Spleen (tissue), 11 donors: Measurements from ENCODE around the gene ARHGEF10L. TPM values are rescaled to one million over a fixed set of nuclear protein-coding genes. Genes with fewer than 3 reads are reported as not detected.

Experiments used
- DNase-seq: peaks from one replicate; pipeline ENCODE4 v3.0.0-alpha.2; 2020
- H3K27ac ChIP-seq, 8 donors: fragments of 200-600 bp; sonication (generic) in 7 of 8; 1 replicate in 4 of 8; 2 replicates in 4 of 8; pipeline versions ENCODE4 v1.5.0 to v1.8.0; 2016 to 2021; ENCODE audit warnings: inconsistent platforms in 4 of 8, mild to moderate bottlenecking in 4 of 8, moderate library complexity in 1 of 8
- H3K27me3 ChIP-seq, 7 donors: fragments of 200-600 bp; sonication (generic) in 6 of 7; replicated peaks in 1 of 7; 1 replicate in 4 of 7; 2 replicates in 3 of 7; pipeline versions ENCODE4 v1.5.0 to v1.8.0; 2016 to 2021; ENCODE audit warnings: inconsistent platforms in 3 of 7, mild to moderate bottlenecking in 1 of 7
- H3K36me3 ChIP-seq, 6 donors: fragments of 200-600 bp; sonication (generic) in 5 of 6; 1 replicate in 4 of 6; 2 replicates in 2 of 6; pipeline versions ENCODE4 v1.5.0 to v1.8.0; 2016 to 2021; ENCODE audit warnings: inconsistent platforms in 2 of 6
- H3K4me1 ChIP-seq, 6 donors: fragments of 200-600 bp; sonication (generic) in 5 of 6; 1 replicate in 3 of 6; 2 replicates in 3 of 6; pipeline versions ENCODE4 v1.5.0 to v1.8.0; 2016 to 2021; ENCODE audit warnings: inconsistent platforms in 3 of 6
- H3K4me3 ChIP-seq, 8 donors: fragments of 200-600 bp; sonication (generic) in 7 of 8; 1 replicate in 4 of 8; 2 replicates in 4 of 8; pipeline versions ENCODE4 v1.5.0 to v1.8.0; 2016 to 2021; ENCODE audit warnings: inconsistent platforms in 4 of 8, mild to moderate bottlenecking in 4 of 8, moderate library complexity in 2 of 8
- H3K9me3 ChIP-seq, 8 donors: fragments of 200-600 bp; sonication (generic) in 7 of 8; 1 replicate in 4 of 8; 2 replicates in 4 of 8; pipeline versions ENCODE4 v1.5.0 to v1.8.0; 2016 to 2021; ENCODE audit warnings: inconsistent platforms in 4 of 8
- POLR2A ChIP-seq, 3 donors: fragments of 450-650 bp; IDR thresholded peaks; one replicate each; pipeline ENCODE4 v1.5.1; 2017; ENCODE audit warnings: antibody characterized with exemption in 3 of 3, mild to moderate bottlenecking in 1 of 3
- POLR2AphosphoS5 ChIP-seq, 3 donors: sonication (generic); formaldehyde crosslinking; IDR thresholded peaks; one replicate each; pipeline ENCODE4 v1.5.1; 2017; ENCODE audit warnings: antibody characterized with exemption in 3 of 3
- WGBS, 5 donors: extraction: QIAGEN DNeasy Blood & Tissue Kit in 3 of 5; methylation state at CpG; one replicate each; pipeline versions ENCODE4 v1.1.5 to v1.1.7; 2013 to 2018; 5-methylcytosine and 5-hydroxymethylcytosine counted together
- intact Hi-C: fragments of 100-400 bp; cut with DNase I; formaldehyde crosslinking; loops from one replicate; pipeline ENCODE4 v1.15.0; 2023; ENCODE audit warnings: low total_unique reads
- polyA plus RNA-seq, 3 donors: library from polyadenylated mRNA; stranded (reverse); fragments of 200-250 nt; gene quantifications; one replicate each; pipeline ENCODE4 v1.2.1, GENCODE V29; 2013
- total RNA-seq, 7 donors: library from RNA; depleted of rRNA in 3 of 7; stranded (reverse); fragments of >200 nt in 3 of 7; fragmentation: NEBNext Ultra II Directional in 4 of 7; extraction: Animal tissue kit (Norgen Biotek cat#: 25700) in 4 of 7; gene quantifications; one replicate each; pipeline versions ENCODE4 v1.1.0 to v1.2.1, GENCODE V29; 2016 to 2021
- TF ChIP-seq, protein P1 (sequence below), 11 experiments: fragments of 200-600 bp in 7 of 11; fragments of 450-650 bp in 4 of 11; sonication (generic) in 4 of 11; IDR thresholded peaks in 8 of 11; conservative IDR thresholded peaks in 3 of 11; 1 replicate in 7 of 11; 2 replicates in 4 of 11; pipeline versions ENCODE4 v1.4.0 to v1.8.0; 2016 to 2021; ENCODE audit warnings: antibody characterized with exemption in 11 of 11, inconsistent platforms in 4 of 11, mild to moderate bottlenecking in 1 of 11
- donor health status: healthy with polysubstance abuse.
- donor health status: DM: no; HTN: no; CAD: no; lungs with moderate emphysema.
- donor health status: DM: no; HTN: no; CAD: no.
- donor health status: Bipolar disorder and iron deficiency.
- donor health status: healthy.
- donor health status: DM: no; HTN: no; CAD: no.
- donor health status: DM: yes; HTN: yes; CAD: no.

Gene ARHGEF10L
- total and polyA plus RNA-seq, 10 donors, result 10.0 to 40.9 (median 21.4) TPM

DNA sequence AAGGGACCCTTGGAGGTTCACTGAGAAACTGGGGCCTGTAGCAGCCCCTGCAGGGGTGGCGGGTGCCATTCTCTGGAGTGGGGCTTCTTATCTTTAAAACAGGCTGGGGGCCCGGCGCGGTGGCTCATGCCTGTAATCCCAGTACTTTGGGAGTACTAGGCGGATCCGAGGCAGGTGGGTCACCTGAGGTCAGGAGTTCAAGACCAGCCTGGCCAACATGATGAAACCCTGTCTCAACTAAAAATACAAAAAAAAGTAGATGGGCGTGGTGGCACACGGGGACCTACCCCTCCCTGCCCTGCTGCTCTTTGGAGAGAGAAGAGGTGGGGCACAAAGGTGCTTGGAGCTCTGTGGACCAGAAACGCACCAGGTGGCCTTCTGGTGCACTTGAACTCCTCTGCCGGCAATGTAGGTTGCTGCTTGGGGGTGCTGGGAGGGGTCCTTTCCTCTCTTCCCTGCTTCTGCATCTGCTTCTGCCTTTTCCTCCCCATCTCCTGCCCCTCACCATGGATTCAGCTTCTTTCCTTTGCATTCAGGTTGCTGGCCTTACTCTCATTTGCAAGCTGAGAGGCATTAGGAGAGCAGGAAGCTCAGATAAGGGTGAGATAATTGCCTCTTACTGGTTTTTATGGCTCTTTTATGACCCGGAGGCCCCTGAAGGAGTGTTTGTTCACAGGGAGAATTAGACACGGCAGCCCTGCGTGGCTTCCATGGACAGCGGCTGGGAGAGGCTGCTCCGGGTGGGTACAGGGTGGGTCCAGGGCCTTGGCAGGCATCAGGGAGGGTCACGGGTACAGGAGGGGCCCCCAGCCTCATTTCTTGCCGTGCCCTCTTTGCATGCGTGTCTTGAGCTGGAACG lies 57.4 kb downstream of the ARHGEF10L start:
- DNase-seq, result no peak
- Histone ChIP-seq H3K27me3 (no peaks in the 10 kb centered on the region), H3K36me3 (no peaks in the 10 kb centered on the region), H3K27ac (no peak overlapping the region), H3K4me3 (no peak overlapping the region), H3K9me3 (no peaks in the 10 kb centered on the region), H3K4me1 (peaks cover 0 to 49% (median 11%) of the 10 kb centered on the region in 6 donors)
- 64 to 77% (median 69%) methylated on average over 17 to 19 of the region's 19 CpGs for WGBS, 5 donors
- TF ChIP-seq POLR2A (IDR thresholded peaks at IDR 0.05) (no peak), POLR2AphosphoS5 (IDR thresholded peaks at IDR 0.05) (no peak)
- TF ChIP-seq, protein P1, sequence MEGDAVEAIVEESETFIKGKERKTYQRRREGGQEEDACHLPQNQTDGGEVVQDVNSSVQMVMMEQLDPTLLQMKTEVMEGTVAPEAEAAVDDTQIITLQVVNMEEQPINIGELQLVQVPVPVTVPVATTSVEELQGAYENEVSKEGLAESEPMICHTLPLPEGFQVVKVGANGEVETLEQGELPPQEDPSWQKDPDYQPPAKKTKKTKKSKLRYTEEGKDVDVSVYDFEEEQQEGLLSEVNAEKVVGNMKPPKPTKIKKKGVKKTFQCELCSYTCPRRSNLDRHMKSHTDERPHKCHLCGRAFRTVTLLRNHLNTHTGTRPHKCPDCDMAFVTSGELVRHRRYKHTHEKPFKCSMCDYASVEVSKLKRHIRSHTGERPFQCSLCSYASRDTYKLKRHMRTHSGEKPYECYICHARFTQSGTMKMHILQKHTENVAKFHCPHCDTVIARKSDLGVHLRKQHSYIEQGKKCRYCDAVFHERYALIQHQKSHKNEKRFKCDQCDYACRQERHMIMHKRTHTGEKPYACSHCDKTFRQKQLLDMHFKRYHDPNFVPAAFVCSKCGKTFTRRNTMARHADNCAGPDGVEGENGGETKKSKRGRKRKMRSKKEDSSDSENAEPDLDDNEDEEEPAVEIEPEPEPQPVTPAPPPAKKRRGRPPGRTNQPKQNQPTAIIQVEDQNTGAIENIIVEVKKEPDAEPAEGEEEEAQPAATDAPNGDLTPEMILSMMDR (IDR thresholded peaks at IDR 0.05 in 8 of 11, conservative IDR thresholded peaks at IDR 0.05 in 3 of 11), result no peak
- intact Hi-C loops, result no loop called here

DNA sequence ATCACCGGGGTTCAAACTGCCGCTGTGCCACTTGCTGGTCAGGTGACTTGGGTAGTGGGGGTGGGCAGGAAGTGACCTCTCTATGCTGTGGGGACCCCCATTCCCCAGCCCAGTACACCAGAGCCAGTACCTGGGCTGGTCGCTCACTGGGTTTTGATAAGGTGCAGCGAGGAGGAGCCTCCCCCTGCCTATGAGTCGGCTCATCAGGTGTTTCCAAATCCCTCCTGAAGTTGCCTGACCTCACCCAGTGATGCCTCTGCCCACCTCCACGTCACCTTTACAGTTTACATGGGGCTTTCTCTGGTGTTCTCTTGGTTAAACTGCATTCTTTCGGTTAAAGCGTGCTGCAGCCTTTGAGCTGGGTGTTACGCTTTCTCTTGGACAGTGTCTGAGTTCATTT lies 58.2 kb downstream of the ARHGEF10L start:
- Histone ChIP-seq H3K4me1 (peaks cover 0 to 49% (median 11%) of the 10 kb centered on the region in 6 donors), H3K27ac (no peak overlapping the region), H3K4me3 (no peak overlapping the region), H3K27me3 (no peaks in the 10 kb centered on the region), H3K36me3 (peaks cover 0 to 4% (median 0%) of the 10 kb centered on the region in 6 donors), H3K9me3 (no peaks in the 10 kb centered on the region)
- no peak for DNase-seq
- 80 to 94% (median 89%) methylated on average over 8 to 9 of the region's 9 CpGs for WGBS, 5 donors
- intact Hi-C loops, result no loop called here
- TF ChIP-seq, protein P1 (IDR thresholded peaks at IDR 0.05 in 8 of 11, conservative IDR thresholded peaks at IDR 0.05 in 3 of 11), result no peak
- no peak for TF ChIP-seq POLR2A (IDR thresholded peaks at IDR 0.05)
- no peak for TF ChIP-seq POLR2AphosphoS5 (IDR thresholded peaks at IDR 0.05)

DNA sequence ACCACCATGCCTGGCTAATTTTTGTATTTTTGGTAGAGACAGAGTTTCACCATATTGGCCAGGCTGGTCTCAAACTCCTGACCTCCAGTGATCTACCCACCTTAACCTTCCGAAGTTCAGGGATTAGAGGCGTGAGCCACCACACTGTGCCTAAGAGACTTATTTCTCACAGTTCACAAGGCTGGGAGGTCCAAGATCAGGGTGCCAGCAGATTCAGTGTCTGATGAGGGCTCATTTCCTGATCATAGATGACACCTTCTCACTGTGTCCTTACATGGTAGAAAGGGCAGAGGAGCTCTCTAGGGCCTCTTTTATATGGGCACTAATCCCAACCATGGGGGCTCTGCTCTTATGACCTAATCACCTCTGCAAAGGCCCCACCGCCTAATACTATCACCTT lies 58.8 kb downstream of the ARHGEF10L start:
- Histone ChIP-seq H3K4me3 (no peak overlapping the region), H3K27me3 (peaks cover 0 to 5% (median 0%) of the 10 kb centered on the region in 7 donors), H3K4me1 (peaks cover 0 to 47% (median 10%) of the 10 kb centered on the region in 6 donors), H3K9me3 (no peaks in the 10 kb centered on the region), H3K27ac (no peak overlapping the region), H3K36me3 (peaks cover 0 to 5% (median 0%) of the 10 kb centered on the region in 6 donors)
- 86 to 93% (median 86%) methylated on average over 3 of the region's 3 CpGs for WGBS, 5 donors
- intact Hi-C loops, result no loop called here
- TF ChIP-seq POLR2AphosphoS5 (IDR thresholded peaks at IDR 0.05), result no peak
- TF ChIP-seq, protein P1 (IDR thresholded peaks at IDR 0.05 in 8 of 11, conservative IDR thresholded peaks at IDR 0.05 in 3 of 11), result no peak
- no peak for TF ChIP-seq POLR2A (IDR thresholded peaks at IDR 0.05)
- DNase-seq, result no peak

DNA sequence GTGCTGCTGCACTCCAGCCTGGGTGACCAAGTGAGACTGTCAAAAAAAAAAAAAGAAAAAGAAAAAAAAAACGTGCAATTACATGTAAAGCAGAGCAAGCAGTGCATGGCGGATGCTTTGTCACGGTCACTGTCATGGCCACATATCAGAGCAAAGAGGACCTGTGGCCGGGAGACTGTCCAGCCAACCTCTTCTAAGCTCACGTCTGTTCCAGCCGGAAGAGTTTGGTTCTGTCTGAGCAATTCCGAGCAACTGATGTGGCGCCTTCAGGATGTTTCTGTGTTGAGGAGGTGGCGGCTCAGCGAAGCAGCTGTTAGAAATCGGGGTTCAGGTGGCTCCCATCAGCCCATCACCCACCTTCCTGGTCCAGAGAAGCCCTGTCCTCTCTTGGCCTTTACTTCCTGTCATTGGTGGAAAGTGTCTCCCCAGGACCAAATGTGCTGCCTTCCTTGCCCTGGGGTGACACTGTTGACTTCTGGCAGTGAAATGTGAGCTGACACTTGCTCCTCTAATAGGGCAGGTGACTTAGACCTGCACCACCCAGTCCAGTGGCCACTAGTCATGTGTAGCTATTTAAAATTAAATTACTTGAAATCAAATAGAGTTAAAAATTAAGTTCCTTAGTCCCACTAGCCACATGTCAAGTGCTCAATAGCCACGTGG lies 59.9 kb downstream of the ARHGEF10L start:
- Histone ChIP-seq H3K4me1 (peaks cover 0 to 35% (median 3%) of the 10 kb centered on the region in 6 donors), H3K36me3 (peaks cover 0 to 17% (median 0%) of the 10 kb centered on the region in 6 donors), H3K9me3 (no peaks in the 10 kb centered on the region), H3K27me3 (peaks cover 0 to 9% (median 0%) of the 10 kb centered on the region in 7 donors), H3K27ac (no peak overlapping the region), H3K4me3 (no peak overlapping the region)
- WGBS, 5 donors, result 78 to 87% (median 84%) methylated on average over 12 of the region's 12 CpGs
- TF ChIP-seq, protein P1 (IDR thresholded peaks at IDR 0.05 in 8 of 11, conservative IDR thresholded peaks at IDR 0.05 in 3 of 11), result no peak
- TF ChIP-seq POLR2A (IDR thresholded peaks at IDR 0.05) (no peak), POLR2AphosphoS5 (IDR thresholded peaks at IDR 0.05) (no peak)
- no peak for DNase-seq
- intact Hi-C loops, result no loop called here
